NCI-H2227 (cell line): ENCODE results near the gene SLC30A4.
"Not testable (repeated sequence)": the region's sequence is repeated elsewhere in the genome, so short reads cannot be mapped to it uniquely, and the experiment has no call there.

Experiments used
- DNase-seq: peaks from one replicate; lab custom pipeline; 2025; ENCODE audit not compliant: unreplicated experiment; lab: John Stamatoyannopoulos, UW

SLC30A4 gene

GRCh38 chr15:45510758-45511280 lies 11.7 kb downstream of the SLC30A4 start:
- no peak for DNase-seq

- DNase-seq, result not testable (repeated sequence)
Observed at GRCh38 chr15:45507143-45507542, 15.4 kb downstream of the SLC30A4 start.

- no peak for DNase-seq
Observed at GRCh38 chr15:45499426-45499825, 23.1 kb downstream of the SLC30A4 start.

GRCh38 chr15:45498701-45499100 lies 23.9 kb downstream of the SLC30A4 start:
- DNase-seq, result no peak

- no peak for DNase-seq
Observed at GRCh38 chr15:45497261-45497660, 25.3 kb downstream of the SLC30A4 start.

GRCh38 chr15:45496658-45497057 lies 25.9 kb downstream of the SLC30A4 start:
- DNase-seq, result no peak

GRCh38 chr15:45495588-45495987 lies 27.0 kb downstream of the SLC30A4 start:
- DNase-seq, result no peak

GRCh38 chr15:45489690-45490238 lies 32.8 kb downstream of the SLC30A4 start:
- no peak for DNase-seq

GRCh38 chr15:45486317-45486716 lies 36.2 kb downstream of the SLC30A4 start:
- no peak for DNase-seq

- DNase-seq, result no peak
Observed at GRCh38 chr15:45481135-45481534, 41.4 kb downstream of the SLC30A4 start.

GRCh38 chr15:45476410-45476809 lies 46.1 kb downstream of the SLC30A4 start:
- no peak for DNase-seq

GRCh38 chr15:45474799-45475198 lies 47.8 kb downstream of the SLC30A4 start:
- no peak for DNase-seq

- DNase-seq, result no peak
Observed at GRCh38 chr15:45473068-45473467, 49.5 kb downstream of the SLC30A4 start.

GRCh38 chr15:45471151-45471550 lies 51.4 kb downstream of the SLC30A4 start:
- DNase-seq, result no peak

- DNase-seq, result no peak
Observed at GRCh38 chr15:45469441-45469840, 53.1 kb downstream of the SLC30A4 start.

- no peak for DNase-seq
Observed at GRCh38 chr15:45469027-45469426, 53.5 kb downstream of the SLC30A4 start.

GRCh38 chr15:45468294-45468693 lies 54.3 kb downstream of the SLC30A4 start:
- no peak for DNase-seq

- peak; percentile 44 for DNase-seq
Observed at GRCh38 chr15:45458746-45459403, 63.7 kb downstream of the SLC30A4 start.

- DNase-seq, result peak; percentile 88
Observed at GRCh38 chr15:45457641-45458539, 64.7 kb downstream of the SLC30A4 start.

- DNase-seq, result no peak
Observed at GRCh38 chr15:45457220-45457619, 65.3 kb downstream of the SLC30A4 start.

- DNase-seq, result no peak
Observed at GRCh38 chr15:45456212-45457106, 66.1 kb downstream of the SLC30A4 start.
